ENCODE results near the gene HMGA1. TPM values are rescaled to one million over a fixed set of nuclear protein-coding genes. Genes with fewer than 3 reads are reported as not detected.

Gene HMGA1, protein sequence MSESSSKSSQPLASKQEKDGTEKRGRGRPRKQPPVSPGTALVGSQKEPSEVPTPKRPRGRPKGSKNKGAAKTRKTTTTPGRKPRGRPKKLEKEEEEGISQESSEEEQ
- 100 to 1,000 TPM; 524 to 600 TPM for total RNA-seq

DNA sequence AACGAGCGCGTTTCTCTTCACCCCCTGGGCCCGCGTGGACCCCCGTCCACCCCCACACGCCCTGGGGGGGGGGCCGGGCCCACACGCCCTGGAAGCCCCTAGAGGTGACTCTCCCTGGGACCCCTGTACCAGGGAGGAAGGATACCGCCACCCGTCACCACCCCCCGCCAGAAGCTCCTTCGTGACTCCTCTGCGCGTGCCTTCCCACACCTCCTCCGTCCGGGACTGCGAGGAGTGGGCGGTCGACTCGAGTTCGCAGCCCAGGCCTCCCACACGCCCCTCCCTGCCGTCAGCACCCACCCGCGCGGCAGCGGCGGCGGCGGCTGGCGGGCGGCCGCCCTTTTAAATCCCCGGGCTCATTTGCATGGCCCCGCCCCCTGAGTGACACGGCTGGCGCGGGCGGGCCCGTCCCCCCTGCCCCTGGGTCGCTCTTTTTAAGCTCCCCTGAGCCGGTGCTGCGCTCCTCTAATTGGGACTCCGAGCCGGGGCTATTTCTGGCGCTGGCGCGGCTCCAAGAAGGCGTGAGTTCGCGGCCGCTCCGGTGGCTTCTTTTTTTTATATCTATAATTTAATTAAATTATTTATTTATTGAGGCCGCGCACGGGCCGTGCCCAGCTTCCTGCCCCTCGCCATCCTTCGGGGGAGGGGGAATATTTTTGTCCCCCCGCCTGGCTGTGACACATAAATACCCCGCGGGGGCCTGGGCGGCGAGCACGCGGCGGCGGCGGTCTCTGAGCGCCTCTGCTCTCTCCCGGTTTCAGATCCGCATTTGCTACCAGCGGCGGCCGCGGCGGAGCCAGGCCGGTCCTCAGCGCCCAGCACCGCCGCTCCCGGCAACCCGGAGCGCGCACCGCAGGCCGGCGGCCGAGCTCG, at the start of gene HMGA1:
TSS of gene HMGA1 (plus strand) at position 431 of the 873 bp plus-strand sequence. CDS start 3,908 bp downstream, outside the sequence.
- ATAC-seq: peak; percentile 73 to 77
- Mint-ChIP-seq H3K9me3 (no peaks in the 10 kb centered on the region), H3K36me3 (peaks cover 18 to 32% of the 10 kb centered on the region in 2 donors)

DNA sequence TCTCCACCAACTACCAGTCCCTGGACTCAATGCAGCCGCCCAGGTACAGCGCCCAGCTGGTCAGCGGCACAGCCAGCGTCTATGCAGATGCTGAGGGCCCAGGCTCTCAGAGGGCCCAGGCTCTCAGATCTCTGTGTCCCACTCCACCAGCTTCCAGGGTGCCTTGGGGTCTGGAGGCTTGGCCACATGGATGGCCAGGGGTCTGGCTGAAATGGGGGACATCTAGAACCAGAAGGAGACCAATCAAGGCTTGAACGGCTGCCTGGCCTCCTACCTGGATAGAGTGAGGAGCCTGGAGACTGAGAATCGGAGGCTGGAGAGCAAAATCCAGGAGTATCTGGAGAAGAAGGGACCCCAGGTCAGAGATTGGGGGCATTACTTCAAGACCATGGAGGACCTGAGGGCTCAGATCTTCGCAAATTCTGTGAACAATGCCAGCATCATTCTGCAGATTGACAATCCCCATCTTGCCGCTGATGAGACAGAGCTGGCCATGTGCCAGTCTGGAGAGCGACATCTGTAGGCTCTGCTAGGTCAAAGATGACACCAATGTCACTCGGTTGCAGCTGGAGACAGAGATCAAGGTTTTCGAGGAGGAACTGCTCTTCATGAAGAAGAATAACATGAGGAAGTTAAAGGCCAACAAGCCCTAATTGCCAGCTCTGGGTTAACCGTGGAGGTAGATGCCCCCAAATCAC, 46.7 kb upstream of the HMGA1 start:
- peak in 1 of 2 donors; percentile 52 for DNase-seq (ENCODE audit: low spot score in 2 of 2)
- H3K27ac Mint-ChIP-seq: peak overlapping the region in 1 of 2 donors; percentile 14

More for the DNA sequence above, at the start of gene HMGA1:
- H3K27ac Mint-ChIP-seq: peak within 1 kb of the TSS; percentile 90 to 96
- peak; percentile 87 to 88 for DNase-seq (ENCODE audit: low spot score in 2 of 2)

DNA sequence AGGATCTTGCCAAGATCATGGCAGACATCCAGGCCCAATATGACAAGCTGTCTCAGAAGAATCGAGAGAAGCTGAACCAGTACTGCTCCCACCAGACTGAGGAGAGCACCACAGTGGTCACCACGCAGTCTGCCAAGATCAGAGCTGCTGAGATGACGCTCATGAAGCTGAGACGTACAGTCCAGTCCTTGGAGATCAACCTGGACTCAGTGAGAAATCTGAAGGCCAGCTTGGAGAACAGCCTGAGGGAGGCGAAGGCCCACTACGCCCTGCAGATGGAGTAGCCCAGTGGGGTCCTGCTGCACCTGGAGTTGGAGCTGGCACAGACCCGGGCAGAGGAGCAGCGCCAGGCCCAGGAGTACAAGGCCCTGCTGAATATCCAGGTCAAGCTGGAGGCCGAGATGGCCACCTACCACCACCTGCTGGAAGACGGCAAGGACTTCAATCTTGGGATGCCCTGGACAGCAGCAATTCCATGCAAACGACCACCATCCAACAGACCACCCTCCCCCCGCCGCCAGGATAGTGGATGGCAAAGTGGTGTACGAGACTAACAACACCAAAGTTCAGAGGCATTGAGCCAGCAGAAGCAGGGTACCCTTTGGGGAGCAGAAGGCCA, 46.1 kb upstream of the HMGA1 start:
- Mint-ChIP-seq H3K27ac (peak overlapping the region in 1 of 2 donors; percentile 14), H3K36me3 (no peaks in the 10 kb centered on the region), H3K9me3 (no peaks in the 10 kb centered on the region)
- DNase-seq (ENCODE audit: low spot score in 2 of 2): peak in 1 of 2 donors; percentile 54
- peak in 1 of 2 donors; percentile 18 for ATAC-seq

More for the DNA sequence above, 46.7 kb upstream of the HMGA1 start:
- Mint-ChIP-seq H3K36me3 (no peaks in the 10 kb centered on the region), H3K9me3 (no peaks in the 10 kb centered on the region)
- ATAC-seq: peak; percentile 58 to 70

DNA sequence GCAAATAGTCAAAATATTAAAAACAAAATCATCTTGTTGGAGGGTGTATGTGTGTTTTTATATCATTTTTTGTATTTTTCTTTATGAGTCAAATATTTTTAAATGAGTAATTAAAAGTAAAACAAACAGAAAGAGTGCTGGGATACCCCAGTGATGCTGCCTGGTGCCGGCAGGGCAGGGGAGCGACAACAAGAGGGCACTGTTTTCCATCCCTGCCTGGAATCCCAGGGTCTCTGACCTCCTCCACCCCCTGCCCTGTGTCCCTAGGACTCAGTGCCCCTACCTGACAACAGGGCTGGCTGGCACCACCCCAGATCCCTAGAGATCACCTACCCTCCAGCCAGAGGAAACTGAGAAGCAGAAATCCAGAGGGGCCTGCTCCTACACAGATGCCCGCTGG, 41.9 kb upstream of the HMGA1 start:
- ATAC-seq (no peak), DNase-seq (ENCODE audit: low spot score in 2 of 2) (no peak)
- Mint-ChIP-seq H3K9me3 (no peaks in the 10 kb centered on the region), H3K36me3 (no peaks in the 10 kb centered on the region), H3K27ac (peak overlapping the region in 1 of 2 donors; percentile 6)

DNA sequence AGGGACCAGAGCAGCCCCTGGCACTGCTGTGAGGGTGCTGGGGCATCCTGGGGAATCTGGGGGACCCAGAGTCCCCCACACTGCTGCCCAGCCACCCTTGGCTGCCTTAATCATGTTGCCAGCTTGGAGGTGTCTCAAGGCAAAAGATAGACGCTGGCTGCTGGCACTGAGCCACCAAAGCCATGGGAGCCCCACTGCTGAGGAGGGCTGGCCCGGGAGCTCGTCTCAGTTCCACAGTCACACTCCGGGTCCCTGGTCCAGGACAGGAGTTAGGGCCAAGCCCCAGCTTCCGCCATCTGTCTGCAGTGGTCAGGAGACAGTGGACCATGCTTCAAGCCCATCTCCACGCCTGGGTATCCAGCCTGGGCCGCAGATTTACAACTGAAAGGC, 41.0 kb upstream of the HMGA1 start:
- H3K36me3 Mint-ChIP-seq: no peaks in the 10 kb centered on the region
- H3K27ac Mint-ChIP-seq: peak overlapping the region in 1 of 2 donors; percentile 6
- ATAC-seq (no peak), DNase-seq (ENCODE audit: low spot score in 2 of 2) (no peak)
- no peaks in the 10 kb centered on the region for H3K9me3 Mint-ChIP-seq

DNA sequence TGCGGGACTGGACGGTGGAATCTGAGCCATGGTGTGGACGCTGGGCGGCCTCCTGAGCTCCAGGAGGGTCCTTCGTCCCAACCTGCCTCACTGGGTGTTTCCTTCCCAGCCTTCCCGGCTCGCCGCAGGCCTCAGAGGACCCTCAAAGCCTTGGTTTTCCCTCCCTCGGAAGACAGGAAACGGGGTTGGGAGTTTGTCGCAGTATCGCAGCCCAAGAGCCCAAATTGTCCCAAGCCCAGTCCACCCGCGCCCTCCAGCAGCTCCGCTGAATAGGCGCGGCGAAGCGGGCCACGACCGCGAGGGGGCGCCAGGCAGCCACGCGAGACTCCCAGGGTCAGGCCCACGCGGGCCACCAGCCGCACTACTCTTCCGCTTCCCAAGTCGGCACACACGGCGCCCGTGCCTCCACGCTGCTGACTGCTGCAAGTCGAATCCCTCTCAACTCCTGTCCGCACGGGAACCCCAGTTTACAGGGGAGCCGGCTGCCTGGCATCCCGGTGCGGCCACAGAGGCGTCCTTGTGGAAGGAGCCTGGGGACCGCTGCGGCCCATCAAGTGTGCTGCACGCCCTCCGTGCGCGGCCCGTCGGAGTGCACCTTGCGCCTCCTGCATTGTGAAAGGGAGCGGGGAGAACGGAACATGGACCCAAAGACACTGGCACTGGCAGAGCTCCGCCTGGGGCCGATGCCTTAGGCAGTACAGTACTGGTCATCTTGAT, 40.4 kb upstream of the HMGA1 start:
- DNase-seq (ENCODE audit: low spot score in 2 of 2): peak; percentile 86 to 96
- peak overlapping the region; percentile 6 to 55 for H3K27ac Mint-ChIP-seq
- no peaks in the 10 kb centered on the region for H3K36me3 Mint-ChIP-seq
- no peaks in the 10 kb centered on the region for H3K9me3 Mint-ChIP-seq
- peak; percentile 95 to 98 for ATAC-seq

DNA sequence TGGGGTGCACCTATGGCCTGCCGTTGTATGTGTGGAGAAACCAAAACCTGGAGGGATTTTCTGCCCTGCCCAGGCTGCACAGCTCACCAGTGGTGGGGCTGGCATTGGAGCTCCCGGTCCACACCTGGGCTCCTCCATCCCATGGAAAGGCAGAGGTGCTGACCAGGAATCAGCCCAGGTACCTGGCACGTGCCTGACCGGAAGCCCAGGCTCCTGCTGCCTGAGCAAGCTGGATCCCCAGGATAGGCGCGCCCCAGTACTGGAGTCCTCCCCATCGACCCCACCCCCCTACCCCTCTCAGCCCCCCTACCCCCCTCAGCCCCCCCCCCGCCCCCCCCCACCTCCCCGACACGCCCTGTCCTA, 39.9 kb upstream of the HMGA1 start:
- Mint-ChIP-seq H3K36me3 (peaks cover 0 to 2% of the 10 kb centered on the region in 2 donors), H3K9me3 (peaks cover 0 to 3% of the 10 kb centered on the region in 2 donors), H3K27ac (peak overlapping the region in 1 of 2 donors; percentile 6)
- DNase-seq (ENCODE audit: low spot score in 2 of 2): no peak
- no peak for ATAC-seq

DNA sequence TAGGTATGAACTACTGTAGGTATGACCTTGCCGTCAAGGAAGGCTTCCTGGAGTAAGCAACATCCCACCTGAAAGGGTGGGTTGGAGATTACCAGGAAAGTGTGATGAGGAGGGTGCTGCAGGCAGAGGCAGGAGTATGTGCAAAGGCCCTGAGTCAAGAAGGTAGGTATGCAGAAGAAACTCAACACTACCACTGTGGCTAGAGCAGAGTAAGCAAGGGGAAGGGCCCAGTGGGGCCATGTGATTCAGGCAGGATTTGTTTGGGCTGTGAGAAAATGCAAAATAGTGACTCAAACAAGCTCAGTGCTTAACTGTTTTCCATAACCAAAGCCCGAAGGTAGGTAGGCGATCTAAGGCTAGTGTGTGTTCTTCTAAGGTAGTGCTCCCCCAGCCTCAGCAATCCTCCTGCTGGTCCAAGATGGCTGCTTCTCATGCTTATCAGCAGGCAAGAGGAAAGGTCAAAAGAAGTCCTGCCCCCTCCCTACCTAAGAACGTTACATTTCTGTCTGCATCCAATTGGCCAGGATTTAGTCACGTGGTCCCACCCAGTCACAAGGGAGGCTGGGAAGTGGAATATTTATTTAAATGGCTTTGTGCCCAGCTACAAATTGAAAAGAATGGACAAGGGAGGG, 36.2 kb upstream of the HMGA1 start:
- H3K36me3 Mint-ChIP-seq: peaks cover 0 to 5% of the 10 kb centered on the region in 2 donors
- ATAC-seq (peak in 1 of 2 donors; percentile 66), DNase-seq (ENCODE audit: low spot score in 2 of 2) (no peak)
- H3K27ac Mint-ChIP-seq: no peak overlapping the region
- peaks cover 0 to 5% of the 10 kb centered on the region in 2 donors for H3K9me3 Mint-ChIP-seq

DNA sequence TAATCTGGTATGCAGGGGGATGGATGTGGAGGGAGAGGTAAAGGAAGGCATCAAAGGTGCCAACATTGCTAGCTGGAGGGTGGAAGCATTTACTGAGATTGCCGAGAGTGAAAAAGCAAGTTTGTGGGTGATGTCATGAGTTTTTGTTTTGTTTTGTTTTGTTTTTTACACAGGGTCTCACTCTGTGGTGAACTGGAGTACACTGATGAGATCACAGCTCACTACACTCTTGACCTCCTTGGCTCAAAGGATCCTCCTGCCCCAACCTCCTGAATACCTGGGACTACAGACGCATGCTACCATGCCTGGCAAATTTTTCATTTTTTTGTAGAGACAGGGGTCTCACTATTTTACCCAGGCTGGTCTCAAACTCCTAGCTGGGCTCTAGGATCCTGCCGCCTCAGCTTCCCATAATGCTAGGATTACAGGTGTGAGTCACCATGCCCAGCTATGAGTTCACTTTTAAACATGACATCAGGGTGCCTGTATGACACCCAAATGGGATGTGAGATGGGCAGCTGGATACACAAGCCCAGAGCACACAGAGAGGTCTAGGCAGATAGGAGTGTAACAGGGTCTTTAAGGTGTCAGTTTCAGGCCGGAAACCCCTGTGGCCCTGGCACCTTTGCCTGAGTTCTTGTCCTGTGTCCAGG, 35.1 kb upstream of the HMGA1 start:
- Mint-ChIP-seq H3K36me3 (peaks cover 0 to 5% of the 10 kb centered on the region in 2 donors), H3K9me3 (peaks cover 0 to 5% of the 10 kb centered on the region in 2 donors), H3K27ac (peak overlapping the region in 1 of 2 donors; percentile 7)
- DNase-seq (ENCODE audit: low spot score in 2 of 2) (no peak), ATAC-seq (no peak)

DNA sequence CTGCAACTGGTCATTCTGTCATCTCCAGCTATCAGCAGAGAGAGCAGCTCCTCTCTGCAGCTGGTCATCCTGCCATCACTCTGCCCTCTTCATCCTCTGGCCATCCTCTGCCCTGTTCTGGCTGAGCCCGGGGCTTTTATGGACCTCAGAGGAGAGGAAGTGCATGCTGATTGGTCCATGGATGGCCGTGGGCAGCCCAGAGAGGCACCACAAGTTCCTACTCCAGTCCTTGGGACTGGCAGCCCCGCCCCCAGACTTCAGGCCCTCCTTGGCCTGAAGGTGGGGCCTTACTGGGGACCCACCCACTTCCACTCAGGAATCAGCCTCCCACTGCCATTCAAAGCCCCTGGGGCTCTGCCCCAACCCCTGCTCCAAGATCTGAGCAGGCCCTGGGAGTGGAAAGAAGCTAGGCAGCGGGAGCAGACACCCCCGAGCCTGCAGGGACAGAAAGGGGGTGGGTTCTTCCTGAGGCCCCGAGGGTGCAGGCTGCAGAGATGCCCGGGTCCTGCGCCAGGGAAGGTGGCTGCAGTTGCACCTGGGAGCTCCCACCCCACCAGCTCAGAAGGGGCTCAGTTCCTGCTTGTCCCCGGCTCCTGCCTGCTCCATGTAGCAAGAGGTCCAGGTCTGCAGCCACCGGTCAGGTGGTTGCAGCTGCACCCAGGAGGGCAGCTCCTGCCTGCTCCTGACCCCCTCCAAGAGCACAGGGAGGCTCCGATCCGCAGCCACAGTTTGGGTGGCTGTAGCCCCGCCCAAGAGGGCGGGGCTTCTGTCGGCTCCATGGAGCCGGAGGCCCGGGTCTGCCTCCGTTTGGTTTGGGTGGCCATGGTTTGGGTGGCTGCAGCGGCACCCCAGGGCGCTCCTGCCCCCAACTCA, 34.1 kb upstream of the HMGA1 start:
- H3K36me3 Mint-ChIP-seq: peaks cover 0 to 5% of the 10 kb centered on the region in 2 donors
- no peak for DNase-seq (ENCODE audit: low spot score in 2 of 2)
- ATAC-seq: no peak
- peak overlapping the region in 1 of 2 donors; percentile 7 for H3K27ac Mint-ChIP-seq
- H3K9me3 Mint-ChIP-seq: peaks cover 0 to 5% of the 10 kb centered on the region in 2 donors

DNA sequence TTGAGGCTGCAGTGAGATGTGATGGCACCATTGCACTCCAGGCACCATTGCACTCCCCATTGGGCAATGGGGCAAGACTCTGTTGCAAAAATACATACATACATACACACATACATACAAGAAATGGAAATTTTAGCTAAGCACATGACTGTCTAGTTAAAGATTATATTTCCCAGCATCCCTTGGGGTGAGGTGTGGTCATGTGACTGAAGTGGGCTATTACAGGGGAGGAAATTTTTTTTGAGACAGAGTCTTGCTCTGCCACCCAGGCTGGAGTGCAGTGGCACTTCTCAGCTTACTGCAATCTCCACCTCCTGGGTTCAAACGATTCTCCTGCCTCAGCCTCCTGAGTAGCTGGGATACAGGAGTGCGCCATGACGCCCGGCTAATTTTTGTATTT, 32.0 kb upstream of the HMGA1 start:
- Mint-ChIP-seq H3K27ac (peak overlapping the region in 1 of 2 donors; percentile 74), H3K36me3 (peaks cover 0 to 5% of the 10 kb centered on the region in 2 donors), H3K9me3 (peaks cover 0 to 5% of the 10 kb centered on the region in 2 donors)
- DNase-seq (ENCODE audit: low spot score in 2 of 2) (no peak), ATAC-seq (no peak)

DNA sequence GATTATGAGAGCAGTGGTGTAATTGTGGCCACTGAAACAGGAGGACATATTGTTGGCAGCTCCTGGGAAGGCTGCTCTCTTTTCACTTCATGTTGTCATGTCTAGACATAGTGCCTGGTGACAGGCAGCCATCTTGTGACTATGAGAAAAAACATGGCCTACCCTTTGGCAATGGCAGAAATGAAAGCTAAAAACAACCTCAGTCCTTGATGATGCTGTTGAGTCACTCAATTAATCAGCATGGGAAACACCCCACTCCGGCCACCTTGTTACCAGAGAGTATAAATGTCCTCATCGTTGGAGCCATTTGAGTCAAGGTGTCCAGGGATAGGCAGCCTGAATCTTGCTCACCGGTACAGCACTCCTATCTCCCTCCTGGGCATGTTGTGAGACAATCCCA, 31.2 kb upstream of the HMGA1 start:
- Mint-ChIP-seq H3K27ac (peak overlapping the region in 1 of 2 donors; percentile 74), H3K36me3 (peaks cover 0 to 5% of the 10 kb centered on the region in 2 donors), H3K9me3 (peaks cover 0 to 5% of the 10 kb centered on the region in 2 donors)
- ATAC-seq: peak in 1 of 2 donors; percentile 60
- no peak for DNase-seq (ENCODE audit: low spot score in 2 of 2)

DNA sequence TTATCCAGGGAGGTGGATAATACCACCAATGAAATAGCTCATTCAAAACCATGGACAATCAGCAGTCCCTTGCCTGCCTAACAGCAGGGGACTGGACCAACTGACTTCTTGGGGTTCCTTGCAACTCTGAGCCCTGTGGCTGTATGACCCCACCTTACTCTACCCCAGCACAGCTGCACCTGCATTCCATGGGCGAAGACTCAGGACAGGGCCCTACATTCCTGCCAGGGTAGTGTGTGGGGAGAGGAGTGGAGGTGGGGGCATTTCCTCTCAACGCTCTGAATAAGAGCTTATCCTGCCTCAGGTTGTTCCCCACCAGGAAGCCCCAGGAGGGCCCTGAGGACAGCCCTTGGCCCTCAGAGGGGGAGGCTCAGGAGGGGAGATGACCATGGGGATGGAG, 30.8 kb upstream of the HMGA1 start:
- Mint-ChIP-seq H3K27ac (peak overlapping the region in 1 of 2 donors; percentile 74), H3K9me3 (peaks cover 0 to 5% of the 10 kb centered on the region in 2 donors), H3K36me3 (peaks cover 0 to 5% of the 10 kb centered on the region in 2 donors)
- ATAC-seq: no peak
- DNase-seq (ENCODE audit: low spot score in 2 of 2): no peak

DNA sequence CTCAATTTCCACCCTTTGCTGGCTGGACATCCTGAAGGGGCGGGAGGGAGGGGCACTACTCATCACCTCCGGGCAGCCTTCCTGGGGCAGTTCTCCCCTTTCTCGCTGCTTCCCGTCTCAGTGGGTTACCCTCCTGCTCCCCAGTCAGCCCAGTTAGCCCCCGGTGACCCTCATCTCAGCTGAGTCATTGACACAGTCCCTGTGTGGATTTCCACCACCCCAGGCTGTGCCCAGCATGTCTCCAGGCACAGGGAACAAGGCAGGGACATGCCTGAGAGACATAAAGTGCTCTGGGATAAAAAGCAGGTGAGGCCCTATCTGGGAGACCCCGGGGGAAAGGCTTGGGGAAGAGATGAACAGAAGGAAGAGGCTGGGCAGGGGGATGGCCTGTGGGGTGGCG, 29.9 kb upstream of the HMGA1 start:
- Mint-ChIP-seq H3K36me3 (peaks cover 0 to 4% of the 10 kb centered on the region in 2 donors), H3K9me3 (peaks cover 0 to 3% of the 10 kb centered on the region in 2 donors), H3K27ac (peak overlapping the region; percentile 77 to 80)
- DNase-seq (ENCODE audit: low spot score in 2 of 2) (no peak), ATAC-seq (no peak)

Data from activated naive CD4-positive, alpha-beta T cell treated with anti-CD3 and anti-CD28 coated beads, Interleukin-2, amount 50 U/mL, for 72 hours (primary cell).